Measurements from ENCODE around the gene OR1K1.

OR1K1 gene

DNA sequence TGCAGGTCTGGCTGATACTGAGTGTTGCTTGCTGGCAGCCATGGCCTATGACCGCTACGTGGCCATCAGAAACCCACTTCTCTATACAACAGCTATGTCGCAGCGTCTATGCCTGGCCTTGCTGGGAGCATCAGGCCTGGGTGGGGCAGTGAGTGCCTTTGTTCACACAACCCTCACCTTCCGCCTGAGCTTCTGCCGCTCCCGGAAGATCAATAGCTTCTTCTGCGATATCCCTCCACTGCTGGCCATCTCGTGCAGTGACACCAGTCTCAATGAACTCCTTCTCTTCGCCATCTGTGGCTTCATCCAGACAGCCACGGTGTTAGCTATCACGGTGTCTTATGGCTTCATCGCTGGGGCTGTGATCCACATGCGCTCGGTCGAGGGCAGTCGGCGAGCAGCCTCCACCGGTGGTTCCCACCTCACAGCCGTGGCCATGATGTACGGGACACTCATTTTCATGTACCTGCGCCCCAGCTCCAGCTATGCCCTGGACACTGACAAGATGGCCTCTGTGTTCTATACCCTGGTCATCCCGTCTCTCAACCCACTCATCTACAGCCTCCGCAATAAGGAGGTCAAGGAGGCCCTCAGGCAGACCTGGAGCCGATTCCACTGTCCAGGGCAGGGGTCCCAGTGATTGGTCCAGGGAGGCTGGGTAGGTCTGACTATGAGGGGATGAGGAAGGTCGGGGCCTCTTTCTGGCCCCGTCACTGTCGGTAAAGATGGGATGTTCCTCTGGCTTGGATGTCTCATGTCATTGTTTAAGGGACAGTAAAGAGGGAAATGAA is 10.5 kb upstream of the OR1K1 start:
- TF ChIP-seq, protein P1, sequence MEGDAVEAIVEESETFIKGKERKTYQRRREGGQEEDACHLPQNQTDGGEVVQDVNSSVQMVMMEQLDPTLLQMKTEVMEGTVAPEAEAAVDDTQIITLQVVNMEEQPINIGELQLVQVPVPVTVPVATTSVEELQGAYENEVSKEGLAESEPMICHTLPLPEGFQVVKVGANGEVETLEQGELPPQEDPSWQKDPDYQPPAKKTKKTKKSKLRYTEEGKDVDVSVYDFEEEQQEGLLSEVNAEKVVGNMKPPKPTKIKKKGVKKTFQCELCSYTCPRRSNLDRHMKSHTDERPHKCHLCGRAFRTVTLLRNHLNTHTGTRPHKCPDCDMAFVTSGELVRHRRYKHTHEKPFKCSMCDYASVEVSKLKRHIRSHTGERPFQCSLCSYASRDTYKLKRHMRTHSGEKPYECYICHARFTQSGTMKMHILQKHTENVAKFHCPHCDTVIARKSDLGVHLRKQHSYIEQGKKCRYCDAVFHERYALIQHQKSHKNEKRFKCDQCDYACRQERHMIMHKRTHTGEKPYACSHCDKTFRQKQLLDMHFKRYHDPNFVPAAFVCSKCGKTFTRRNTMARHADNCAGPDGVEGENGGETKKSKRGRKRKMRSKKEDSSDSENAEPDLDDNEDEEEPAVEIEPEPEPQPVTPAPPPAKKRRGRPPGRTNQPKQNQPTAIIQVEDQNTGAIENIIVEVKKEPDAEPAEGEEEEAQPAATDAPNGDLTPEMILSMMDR (IDR thresholded peaks at IDR 0.05): no peak

GRCh38 chr9:122791872-122792669 is 7.9 kb upstream of the OR1K1 start:
- TF ChIP-seq, protein P1 (IDR thresholded peaks at IDR 0.05): no peak
- Histone ChIP-seq H3K27me3 (no peaks in the 10 kb centered on the region), H3K27ac (no peak overlapping the region), H3K9me3 (no peaks in the 10 kb centered on the region), H3K4me3 (no peak overlapping the region), H3K4me1 (no peaks in the 10 kb centered on the region), H3K36me3 (peaks cover 0 to 4% (median 0%) of the 10 kb centered on the region in 3 donors)
- DNase-seq: no peak
- intact Hi-C loops (cut with DNase I; ENCODE audit: low total_unique reads): no loop called here

More for the DNA sequence above, 10.5 kb upstream of the OR1K1 start:
- Histone ChIP-seq H3K27me3 (no peaks in the 10 kb centered on the region), H3K4me1 (no peaks in the 10 kb centered on the region), H3K4me3 (no peak overlapping the region), H3K36me3 (peaks cover 0 to 4% (median 0%) of the 10 kb centered on the region in 3 donors), H3K27ac (no peak overlapping the region), H3K9me3 (no peaks in the 10 kb centered on the region)
- intact Hi-C loops (cut with DNase I; ENCODE audit: low total_unique reads): no loop called here
- no peak for DNase-seq

DNA sequence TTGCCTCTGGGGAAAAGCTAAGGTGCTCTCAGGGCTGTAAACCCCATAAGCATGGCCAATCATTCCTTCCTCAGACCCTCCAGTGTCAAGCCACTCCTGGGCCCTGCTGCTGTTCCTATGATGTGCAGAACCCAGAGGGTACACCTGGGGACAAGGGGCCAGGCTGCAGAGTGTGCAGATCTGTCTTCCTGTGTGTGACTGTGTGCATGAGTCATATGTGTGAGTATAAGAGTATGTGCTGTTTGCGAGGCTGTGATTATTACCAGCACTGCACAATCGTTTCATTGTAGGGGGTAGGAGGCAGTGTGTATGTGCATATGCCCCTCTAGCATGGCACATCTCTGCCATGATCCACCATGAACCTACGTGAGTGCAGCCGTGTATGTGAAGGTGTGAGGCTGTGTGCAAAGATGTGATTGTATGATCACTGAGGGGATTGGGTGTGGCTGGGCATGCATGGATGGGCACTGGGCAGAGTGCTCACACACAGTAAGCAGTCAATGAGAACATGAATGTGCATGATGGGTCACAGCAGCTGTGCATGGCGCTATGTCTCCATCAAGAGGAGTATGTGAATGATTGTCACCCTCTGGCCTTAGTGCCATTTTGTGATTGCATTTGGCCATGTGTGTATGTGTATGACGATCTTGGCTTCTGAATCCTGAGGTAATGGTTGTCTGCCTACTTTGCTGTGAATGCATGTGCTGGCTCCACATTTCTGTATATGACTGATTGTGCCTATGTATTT is 2.4 kb upstream of the OR1K1 start:
- H3K4me1 ChIP-seq: no peaks in the 10 kb centered on the region
- H3K27me3 ChIP-seq: no peaks in the 10 kb centered on the region
- no peak overlapping the region for H3K27ac ChIP-seq
- TF ChIP-seq, protein P1 (IDR thresholded peaks at IDR 0.05): no peak
- intact Hi-C loops (cut with DNase I; ENCODE audit: low total_unique reads): no loop called here
- no peak overlapping the region for H3K4me3 ChIP-seq
- H3K9me3 ChIP-seq: no peaks in the 10 kb centered on the region
- no peak for DNase-seq
- no peaks in the 10 kb centered on the region for H3K36me3 ChIP-seq

DNA sequence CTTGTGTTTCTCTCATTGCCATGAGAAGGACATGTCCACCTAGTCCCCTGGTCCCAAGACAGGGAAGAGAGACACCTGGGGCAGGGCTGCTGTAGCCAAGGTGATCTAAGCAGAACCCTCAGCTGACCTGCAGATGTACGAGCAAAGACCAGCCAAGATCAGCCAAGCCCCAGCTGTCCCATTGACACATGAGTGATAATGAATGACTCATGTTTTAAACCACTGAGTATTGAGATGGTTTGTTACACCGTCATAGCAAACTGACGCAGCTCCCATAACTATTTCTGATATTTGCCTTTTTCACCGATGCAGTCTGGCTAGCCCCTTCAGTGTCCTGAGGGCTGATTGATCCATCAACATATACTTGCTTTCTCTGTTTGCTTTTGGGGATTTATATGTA is 6.7 kb downstream of the OR1K1 start:
- DNase-seq: no peak
- intact Hi-C loops (cut with DNase I; ENCODE audit: low total_unique reads): no loop called here

More for the DNA sequence above, 6.7 kb downstream of the OR1K1 start:
- TF ChIP-seq, protein P1 (IDR thresholded peaks at IDR 0.05): no peak
- Histone ChIP-seq H3K36me3 (no peaks in the 10 kb centered on the region), H3K4me3 (no peak overlapping the region), H3K4me1 (no peaks in the 10 kb centered on the region), H3K27me3 (no peaks in the 10 kb centered on the region), H3K27ac (no peak overlapping the region), H3K9me3 (no peaks in the 10 kb centered on the region)
